Glomerular endothelial cell (primary cell): ENCODE measurements around the gene FA2H. TPM values are rescaled to one million over a fixed set of nuclear protein-coding genes. Genes with fewer than 3 reads are reported as not detected.
A peak's percentile ranks its signal among the peaks of the same experiment; 100 is the strongest.
"Not testable (repeated sequence)": the region's sequence is repeated elsewhere in the genome, so short reads cannot be mapped to it uniquely, and the experiment has no call there.

Experiments used
- DNase-seq: peaks from one replicate; pipeline ENCODE4 v3.0.0-alpha.2; 2011; ENCODE audit warnings: low read depth, low spot score; ENCODE audit errors: extremely low read depth
- total RNA-seq: library from RNA; depleted of rRNA; stranded (reverse); fragments of >200 nt; gene quantifications from 2 replicates; pipeline ENCODE4 v1.2.3, GENCODE V29; 2015

FA2H gene
- total RNA-seq, 1 donor from 2014 or later, result not detected

DNA sequence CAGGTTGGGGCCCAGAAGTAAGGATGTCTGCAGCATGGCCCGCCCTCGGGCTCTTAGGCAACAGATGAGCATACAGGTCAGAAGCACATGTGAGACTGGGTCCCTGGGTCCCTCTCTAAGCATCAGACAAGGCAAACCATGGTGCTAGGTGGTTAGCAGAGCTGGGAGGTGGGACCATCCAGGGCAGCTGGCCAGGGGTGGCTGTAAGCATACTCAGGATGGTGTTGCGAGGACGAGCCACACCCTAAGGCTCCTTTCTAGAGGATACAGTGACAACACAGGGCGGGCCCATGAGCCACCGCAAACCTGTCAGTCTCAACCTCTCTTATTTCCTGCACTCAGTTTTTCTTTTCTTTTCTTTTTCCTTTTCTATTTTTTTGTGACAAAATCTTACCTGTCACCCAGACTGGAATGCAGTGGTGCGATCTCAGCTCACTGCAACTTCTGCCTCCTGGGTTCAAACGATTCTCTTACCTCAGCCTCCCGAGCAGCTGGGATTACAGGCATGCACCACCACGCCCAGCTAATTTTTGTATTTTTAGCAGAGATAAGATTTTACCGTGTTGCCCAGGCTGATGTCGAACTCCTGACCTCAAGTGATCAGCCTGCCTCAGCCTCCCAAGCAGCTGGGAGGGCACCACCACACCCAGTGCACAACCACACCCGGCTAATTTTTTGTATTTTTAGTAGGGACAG, 3.6 kb downstream of the FA2H start:
- no peak for DNase-seq

DNA sequence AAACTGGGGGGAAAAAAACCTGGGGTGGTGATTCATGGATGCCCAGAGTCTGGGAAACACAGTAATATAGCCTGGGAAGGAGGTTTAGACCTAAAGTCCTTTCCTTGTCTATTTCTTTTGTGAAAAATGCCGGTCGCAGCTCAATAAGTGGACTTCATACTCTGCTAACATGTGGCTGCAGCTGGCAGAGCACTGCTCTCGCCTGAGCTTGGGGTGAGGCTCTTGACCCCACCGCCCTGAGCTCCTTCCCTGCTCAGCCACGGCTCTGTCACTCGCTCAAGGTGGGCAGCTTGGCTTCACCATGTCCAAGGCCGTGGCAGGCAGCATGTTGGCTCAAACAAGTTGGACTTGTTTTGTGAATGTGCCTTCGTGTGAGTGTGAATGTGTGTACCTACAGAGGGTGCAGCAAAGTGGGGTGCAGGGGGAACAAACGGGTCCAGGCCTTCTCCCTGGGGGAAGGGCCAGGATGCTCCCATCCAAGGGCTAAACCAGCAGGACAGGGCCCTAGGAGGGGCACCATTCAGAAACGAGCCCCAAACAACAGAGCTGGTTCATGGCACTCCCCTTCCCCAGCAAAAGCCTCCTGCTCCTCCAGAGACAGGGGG, 4.9 kb downstream of the FA2H start:
- no peak for DNase-seq

DNA sequence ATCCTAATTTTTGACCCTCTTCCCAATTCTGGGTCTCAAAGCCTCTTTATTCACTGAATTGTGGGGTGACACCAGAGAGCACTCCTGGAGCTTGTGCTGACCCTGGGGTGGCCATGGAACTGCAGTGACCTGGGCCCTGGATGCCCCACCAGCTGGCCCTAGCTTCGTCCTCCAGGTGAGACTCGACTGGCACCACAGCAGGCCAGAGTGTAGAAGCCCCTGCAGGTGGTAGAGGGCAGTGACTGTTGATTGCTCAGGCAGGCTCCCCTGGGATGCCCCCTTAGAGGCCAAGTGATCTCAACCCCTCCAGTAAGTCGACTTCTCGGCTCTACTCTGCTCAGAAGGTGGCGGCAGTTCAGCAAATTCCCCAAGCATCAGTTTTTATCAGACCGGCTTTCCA, 6.4 kb downstream of the FA2H start:
- DNase-seq, result no peak

DNA sequence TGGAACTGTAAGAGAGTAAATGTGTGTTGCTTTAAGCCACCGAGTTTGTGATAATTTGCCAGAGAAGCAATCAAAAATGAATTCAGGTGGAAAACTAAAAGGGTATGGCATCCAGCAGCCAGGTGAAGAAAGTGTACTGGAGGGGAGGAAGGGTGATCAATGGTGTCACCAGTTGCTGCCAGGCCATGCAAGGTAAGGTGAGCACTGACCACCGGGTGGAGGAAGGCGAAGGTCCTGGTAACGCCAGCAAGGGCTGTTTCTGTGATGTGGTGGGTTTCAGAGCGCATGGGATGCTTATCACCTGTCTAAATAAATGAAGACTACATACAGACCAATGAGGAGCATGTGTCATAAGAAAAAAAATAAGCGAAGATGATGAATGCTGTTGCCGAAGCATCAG, 6.9 kb downstream of the FA2H start:
- no peak for DNase-seq

DNA sequence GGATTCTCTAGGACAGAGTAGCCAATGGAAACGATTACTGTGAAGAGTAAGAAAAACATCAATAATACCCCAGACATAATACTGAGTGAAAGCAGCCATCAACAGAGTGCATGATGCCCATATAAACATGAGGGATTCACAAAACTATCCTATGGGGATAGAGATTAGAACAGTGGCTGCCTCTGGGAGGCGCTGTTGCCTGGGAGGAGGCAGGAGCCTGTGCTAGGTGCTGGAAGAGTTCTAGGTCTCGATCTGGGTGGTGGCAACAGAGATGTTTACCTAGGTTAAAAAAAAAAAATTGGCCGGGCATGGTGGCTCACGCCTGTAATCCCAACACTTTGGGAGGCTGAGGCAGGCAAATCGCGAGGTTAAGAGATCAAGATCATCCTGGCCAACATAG, 7.9 kb downstream of the FA2H start:
- no peak for DNase-seq

DNA sequence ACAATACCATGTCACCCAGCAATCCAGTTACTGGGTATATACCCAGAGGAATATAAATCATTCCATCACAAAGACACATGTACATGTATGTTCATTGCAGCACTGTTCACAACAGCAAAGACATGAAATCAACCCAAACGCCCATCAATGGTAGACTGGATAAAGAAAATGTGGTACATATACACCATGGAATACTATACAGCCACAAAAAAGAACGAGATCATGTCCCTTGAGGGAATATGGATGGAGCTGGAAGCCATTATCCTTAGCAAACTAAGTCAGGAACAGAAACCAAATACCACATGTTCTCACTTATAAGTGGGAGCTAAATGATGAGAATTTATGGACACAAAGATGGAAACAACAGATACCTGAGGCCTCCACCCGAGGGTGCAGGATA, 10.4 kb downstream of the FA2H start:
- not testable (repeated sequence) for DNase-seq

DNA sequence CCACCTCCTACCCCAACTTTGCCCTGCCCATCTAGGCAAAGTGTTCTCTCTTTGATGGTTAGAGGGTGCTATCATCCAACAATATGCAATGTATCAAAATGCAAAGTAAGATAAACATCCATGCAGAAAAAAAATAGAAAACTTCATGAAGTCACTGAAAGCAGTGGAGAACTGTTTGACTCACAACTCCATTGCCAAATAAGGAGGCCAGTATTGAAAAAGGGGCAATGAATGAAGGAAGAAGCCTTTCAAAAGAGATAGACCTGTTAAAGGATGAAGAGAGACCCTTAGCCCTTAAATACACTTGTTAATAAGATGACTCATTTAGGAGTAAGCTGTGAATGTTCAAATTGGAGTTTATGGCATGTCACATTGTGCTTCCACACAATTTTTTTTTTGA, 13.0 kb downstream of the FA2H start:
- DNase-seq, result no peak

DNA sequence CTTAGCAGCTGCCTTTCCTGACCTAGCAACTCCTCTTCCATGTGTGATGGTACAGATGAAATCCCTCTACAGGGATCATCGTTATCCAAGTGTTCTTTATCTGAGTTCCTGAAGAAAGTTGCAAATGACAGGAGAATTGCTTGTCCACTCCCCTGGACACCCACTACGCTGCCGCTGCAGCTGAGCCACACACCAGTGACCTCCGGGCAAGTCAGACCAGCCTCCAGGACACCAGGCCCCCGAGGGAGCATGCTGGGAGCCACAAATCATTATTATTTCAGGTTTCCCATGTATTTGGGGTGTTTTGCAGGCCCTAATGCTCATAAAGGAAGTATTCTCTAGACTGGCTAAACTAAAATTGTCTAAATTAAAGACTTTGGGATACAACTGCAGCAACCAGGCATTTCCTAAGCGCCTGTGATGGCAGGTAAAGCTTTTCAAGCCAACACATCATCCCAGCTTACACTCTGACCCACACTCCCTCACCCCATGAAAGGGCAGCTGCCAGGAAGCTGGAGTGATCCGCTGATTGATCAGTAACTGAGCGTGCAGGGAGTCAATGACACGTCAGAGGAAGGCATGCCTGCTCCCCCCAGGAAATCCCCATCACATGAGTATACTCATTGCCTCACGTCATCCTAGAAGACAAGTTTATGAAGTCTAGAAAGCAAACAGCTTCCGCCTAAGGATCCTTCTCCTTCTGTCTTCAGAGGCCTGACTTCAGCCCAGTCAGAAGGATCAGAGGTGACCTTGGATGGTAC, 14.4 kb downstream of the FA2H start:
- peak; percentile 14 for DNase-seq

DNA sequence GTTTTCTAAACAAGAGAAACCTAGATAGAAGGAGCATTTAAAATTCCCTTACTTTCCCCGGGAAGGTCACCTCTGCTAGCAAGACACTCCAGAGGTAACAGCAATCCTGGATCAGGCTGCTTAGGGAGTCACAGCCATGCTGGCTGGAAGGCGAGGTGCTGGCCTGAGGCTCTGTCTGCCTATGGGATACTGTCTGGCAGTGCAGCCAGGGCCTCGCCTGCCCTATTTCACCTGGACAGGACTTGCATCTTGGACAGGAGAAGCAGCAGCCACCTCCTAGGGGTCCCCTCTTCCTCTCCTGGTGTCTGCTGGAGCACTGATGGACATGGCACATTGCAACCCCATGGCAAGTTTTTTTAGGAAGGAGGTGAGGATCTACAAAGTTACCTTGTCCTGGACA, 15.1 kb downstream of the FA2H start:
- no peak for DNase-seq

DNA sequence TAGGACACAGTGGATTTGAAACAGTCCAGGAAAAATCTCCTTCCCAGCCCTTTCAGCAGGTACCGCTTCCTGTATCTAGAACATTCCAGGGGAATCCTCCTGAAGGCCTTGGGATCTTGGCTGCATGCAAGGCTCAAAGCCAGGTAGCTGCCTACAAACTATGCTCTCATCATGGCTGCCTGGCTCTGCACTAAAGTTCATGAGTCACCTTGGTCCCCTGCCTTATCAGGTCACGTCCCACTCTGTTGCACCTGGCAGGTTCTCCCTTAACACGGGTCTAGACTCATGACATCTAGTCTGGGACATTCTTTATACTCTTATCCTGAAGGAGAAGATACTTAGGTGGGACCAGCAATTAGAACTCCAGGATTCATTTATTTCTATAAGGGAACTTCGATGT, 15.8 kb downstream of the FA2H start:
- no peak for DNase-seq

DNA sequence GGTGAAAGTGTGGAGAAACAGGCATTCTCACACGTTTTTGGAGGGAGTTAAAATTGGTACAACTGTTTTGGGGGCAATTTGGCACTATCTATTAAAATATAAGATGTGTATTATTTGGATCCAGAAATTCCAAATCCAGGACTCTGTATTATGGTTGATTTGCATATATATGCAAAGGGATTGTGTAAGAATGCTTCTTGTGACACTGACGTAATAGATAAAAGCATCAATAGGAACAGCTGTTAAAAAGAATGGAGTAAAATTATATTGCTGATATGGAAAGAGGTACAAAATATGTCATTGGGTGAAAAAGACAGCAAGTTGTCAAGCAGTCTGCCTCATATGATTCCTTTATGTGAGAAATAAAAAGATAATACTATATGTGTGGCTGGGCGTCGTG, 17.3 kb downstream of the FA2H start:
- DNase-seq, result no peak

DNA sequence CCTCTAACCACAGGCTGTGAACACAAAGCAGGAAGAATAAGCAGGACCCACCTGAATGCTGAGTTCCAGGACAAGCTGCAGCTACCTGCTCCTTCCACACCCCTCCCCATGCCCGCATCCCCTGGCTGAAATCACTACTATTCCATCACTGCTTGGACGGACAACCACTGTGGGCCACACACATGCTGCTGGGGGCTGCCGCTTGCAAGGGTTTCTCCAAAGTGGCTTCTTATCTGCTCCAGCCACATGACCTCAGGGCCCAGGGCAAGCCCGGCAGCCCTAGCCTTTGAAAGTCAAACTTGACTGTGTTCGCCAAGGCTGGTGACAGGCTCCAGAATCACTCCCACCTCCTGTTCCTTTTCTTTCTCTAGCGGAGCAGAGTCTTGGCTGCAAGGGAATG, 18.4 kb downstream of the FA2H start:
- DNase-seq, result no peak

DNA sequence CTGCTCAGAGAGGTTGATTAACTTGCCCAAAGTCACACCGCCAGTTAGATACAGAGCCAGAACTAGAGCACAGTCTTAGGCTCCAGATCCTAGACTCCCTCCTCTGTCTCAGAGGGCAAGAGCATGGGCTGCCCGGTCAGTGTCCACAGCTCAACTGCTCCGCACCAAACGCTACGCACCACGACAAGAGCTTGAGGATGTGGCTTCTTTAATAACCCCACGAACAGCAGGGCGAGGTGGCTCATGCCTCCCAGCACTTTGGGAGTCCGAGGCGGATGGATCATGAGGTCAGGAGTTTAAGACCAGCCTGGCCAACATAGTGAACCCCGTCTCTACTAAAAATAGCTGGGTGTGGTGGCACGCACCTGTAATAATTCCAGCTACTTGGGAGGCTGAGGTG, 21.4 kb downstream of the FA2H start:
- DNase-seq, result no peak

DNA sequence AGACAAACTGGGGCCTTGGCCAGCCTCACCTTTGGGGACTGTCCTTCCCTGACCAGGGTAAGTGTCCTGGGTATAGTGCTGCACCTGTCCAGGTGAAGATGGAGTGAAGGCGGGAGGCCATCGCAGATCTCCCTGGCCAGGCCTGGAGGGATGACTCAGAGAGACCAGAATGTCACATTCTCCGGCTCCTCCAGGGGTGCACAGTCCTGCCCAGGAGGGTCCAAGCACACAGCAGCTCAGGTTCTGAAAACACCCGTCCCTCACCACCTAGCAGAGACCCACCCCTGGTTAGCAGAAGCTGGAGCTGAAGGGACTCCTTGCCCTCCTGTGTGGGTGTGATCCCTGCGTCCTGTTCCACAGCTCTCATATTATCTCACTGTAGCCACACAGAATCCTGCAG, 21.9 kb downstream of the FA2H start:
- DNase-seq, result no peak

DNA sequence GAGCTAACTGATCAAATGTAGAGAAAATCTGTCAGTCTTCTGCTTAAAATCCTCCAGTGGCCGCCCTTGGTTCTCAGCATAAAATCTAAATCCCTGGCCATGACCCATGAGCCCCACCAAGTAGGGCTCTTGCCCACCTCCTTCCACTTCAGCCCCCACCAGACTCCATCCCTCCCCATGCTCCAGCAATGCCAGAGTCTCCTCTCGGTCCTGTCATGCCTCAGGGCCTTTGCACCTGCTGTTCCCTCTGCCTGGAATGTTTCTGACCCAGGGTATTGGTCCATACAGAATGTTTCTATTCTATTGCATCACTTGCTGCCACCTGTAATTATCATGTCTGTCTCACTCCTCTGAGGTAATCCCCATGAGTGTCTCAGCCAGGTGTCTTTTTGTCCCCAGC, 22.4 kb downstream of the FA2H start:
- DNase-seq, result no peak

DNA sequence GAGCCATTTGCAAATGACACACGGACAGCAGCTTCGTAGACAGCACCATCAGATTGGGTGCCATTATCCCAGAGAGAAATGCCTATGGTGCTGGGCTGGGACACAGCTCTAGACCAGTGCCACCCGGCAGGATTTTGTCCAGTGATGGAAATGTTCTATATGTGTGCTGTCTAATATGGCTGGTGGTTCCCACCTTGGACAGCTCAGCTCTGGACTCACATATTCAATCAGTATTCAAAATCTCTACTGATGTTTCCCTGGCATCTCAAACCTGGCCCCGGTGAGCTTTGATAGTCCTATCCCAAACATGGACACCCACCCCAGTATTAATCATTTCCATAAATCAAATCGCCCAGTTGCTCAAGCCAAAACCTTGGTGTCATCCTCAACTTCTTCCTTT, 23.0 kb downstream of the FA2H start:
- no peak for DNase-seq

DNA sequence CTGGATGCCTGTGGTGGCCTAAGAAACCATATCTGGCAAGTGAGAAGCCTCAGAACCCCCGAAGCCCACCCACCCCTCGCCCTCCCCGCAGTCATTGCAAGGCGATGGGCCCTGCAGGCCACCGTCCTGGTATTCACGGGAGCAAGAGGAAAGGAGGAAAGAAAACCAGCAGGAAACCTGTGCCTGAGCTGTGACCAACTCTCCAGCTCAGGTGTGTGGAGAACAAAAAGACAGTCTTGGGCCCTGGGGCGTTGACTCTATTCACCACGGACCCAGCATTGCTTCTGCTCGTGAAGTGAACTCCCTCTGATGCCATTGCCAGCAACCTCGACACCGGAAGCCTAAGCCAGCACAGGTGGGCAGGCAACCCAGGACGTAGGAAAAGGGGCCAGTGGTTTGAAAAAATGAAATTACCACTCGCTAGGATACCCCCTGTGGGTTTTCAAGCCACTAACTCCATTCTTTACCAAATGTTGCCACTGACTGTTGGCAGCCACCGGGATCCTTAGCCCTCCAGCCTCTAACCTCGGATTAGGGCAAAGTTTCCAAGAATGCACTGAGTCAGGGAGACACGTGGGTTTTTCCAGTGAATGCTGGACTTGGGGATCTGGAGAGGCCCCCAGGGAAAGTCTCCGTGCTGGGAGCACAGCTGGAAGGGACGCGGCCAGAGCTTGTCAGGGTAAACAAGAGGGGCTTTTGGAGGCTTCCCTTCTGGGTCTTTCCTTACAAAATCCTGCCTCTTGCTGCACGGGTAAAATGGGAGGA, 25.1 kb downstream of the FA2H start:
- no peak for DNase-seq

DNA sequence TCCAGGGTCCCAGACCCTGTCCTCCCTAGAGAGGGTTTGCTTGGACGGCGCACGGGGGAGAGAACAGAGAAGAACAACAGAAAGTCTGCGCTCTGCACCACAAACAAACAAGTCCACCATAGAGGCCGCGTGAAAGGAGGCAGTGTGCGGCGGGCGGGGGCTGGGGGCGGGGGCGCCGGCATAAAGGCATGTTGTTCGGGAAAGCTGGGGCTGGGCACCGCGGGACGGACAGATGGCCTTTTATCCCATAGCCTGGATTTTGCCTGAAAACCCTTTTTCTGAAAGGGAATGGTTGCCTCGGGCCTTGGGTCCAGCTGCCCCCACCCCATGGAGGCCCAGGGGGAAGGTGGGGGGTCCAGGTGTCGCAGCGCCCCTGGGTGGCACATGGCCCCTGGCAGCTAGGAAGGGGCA, 26.0 kb downstream of the FA2H start:
- no peak for DNase-seq

DNA sequence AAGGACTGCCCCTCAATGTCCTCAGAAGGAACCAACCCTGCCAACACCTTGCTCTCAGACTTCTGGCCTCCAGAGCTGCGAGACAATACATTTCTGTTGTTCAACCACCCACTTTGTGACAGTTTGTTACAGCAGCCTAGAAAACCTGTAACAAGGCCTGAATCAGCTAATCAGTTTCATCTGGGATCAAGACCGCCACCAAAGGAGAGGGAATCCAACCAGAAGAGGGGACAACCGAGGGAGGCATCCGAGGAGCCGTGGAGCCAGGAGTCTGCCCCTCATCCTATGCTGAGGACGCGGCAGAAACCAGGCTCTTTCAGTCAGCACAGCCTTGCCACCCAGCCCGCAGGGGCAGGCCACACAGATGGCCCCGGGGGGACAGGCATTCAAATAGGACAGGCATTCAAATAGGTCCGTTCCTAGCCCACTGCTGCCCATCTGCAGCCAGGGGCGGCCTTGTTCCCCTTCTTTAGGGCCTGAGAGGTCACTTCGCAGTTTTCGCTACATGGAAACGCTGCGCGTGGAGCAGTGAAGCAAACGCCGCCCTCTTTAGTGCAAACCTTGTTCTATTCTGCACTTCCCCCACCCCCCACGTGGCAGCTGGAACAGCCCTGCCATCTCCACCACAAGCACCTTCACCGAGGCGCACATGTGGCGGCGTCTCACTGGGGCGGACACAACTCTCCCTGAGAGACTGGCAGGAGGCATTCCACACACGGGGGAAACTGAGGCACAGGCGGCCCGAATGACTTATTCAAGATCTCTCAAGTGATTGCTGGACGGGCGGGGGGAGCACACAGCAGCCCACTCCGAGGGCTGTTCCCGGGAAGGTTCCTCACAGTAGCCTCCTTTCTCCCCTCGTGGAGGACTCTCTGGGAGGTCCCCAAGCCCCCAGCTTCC, 26.7 kb downstream of the FA2H start:
- no peak for DNase-seq

DNA sequence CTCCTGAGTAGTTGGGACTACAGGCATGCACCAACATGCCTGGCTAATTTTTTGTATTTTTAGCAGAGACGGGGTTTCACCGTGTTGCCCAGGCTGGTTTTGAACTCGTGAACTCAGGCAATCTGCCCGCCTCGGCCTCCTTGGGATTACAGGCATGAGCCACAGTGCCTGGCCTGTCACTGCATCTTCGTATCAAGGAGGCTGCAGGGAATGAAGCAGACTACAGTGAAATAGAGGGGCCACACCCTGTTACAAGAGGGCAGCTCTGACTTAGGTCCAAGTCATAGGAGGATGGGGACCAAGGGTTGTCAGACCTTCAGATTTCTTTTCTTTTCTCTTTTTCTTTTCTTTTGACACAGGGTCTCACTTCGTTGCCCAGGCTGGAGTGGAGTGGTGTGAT, 28.7 kb downstream of the FA2H start:
- no peak for DNase-seq
